ENCODE results near the gene COL13A1. TPM values are rescaled to one million over a fixed set of nuclear protein-coding genes. Genes with fewer than 3 reads are reported as not detected.
A peak's percentile ranks its signal among the peaks of the same experiment; 100 is the strongest.

Gene COL13A1
- total and polyA plus RNA-seq, 2 experiments from 2014 or later, result 57.2 to 150 TPM

DNA sequence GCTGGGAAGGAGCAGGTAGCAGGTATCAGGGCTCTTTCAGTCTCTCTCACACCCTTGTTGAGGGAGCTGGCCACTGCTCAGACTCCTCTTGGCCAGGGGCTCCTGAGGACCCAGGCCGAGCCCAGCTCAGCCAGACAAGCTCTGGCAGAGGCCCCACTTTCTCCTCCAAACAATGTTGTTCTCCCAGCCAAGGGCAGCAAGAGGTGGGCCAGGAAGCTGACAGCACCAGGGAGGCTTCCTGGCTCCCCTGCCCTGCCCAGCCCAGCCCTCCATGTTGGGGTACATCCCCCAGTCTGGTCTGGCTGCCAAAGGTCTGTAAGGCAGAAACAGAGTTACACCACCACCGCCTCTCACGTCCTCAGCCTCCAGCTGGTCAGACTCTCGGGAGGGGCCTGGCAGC is 33.9 kb upstream of the COL13A1 start:
- Histone ChIP-seq H3K4me3 (no peak overlapping the region), H3K9me3 (ENCODE audit: low read depth) (no peaks in the 10 kb centered on the region), H3K27ac (no peak overlapping the region), H3K4me1 (ENCODE audit: low read depth) (no peaks in the 10 kb centered on the region), H3K27me3 (no peaks in the 10 kb centered on the region), H3K36me3 (no peaks in the 10 kb centered on the region)
- no peak for DNase-seq (ENCODE audit: low read depth in 1 of 2, low spot score in 1 of 2)
- TF ChIP-seq, protein P1, sequence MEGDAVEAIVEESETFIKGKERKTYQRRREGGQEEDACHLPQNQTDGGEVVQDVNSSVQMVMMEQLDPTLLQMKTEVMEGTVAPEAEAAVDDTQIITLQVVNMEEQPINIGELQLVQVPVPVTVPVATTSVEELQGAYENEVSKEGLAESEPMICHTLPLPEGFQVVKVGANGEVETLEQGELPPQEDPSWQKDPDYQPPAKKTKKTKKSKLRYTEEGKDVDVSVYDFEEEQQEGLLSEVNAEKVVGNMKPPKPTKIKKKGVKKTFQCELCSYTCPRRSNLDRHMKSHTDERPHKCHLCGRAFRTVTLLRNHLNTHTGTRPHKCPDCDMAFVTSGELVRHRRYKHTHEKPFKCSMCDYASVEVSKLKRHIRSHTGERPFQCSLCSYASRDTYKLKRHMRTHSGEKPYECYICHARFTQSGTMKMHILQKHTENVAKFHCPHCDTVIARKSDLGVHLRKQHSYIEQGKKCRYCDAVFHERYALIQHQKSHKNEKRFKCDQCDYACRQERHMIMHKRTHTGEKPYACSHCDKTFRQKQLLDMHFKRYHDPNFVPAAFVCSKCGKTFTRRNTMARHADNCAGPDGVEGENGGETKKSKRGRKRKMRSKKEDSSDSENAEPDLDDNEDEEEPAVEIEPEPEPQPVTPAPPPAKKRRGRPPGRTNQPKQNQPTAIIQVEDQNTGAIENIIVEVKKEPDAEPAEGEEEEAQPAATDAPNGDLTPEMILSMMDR (IDR thresholded peaks at IDR 0.05; ENCODE audit: low read depth, low read length), result no peak

DNA sequence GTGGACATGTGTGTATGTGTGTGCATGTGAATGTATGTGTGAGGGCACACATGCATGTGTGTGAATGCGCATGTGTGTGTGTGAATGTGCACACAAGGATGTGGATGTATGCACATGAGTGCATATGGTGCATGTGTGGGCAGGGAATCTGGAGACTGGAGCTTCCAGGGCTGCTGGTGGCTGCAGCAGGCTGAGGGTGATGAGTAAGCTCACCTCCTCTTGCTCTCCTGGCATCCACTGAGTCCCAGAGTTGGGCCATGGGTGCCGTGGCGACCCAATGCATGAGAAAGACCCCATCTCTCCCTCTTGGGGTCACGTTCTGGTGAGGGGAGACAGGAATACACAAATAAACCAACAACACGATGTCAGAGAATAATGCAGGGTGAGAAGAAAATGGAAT is 33.3 kb upstream of the COL13A1 start:
- H3K4me3 ChIP-seq, result no peak overlapping the region
- no peaks in the 10 kb centered on the region for H3K9me3 ChIP-seq (ENCODE audit: low read depth)
- no peaks in the 10 kb centered on the region for H3K27me3 ChIP-seq
- no peak for DNase-seq (ENCODE audit: low read depth in 1 of 2, low spot score in 1 of 2)
- TF ChIP-seq, protein P1 (IDR thresholded peaks at IDR 0.05; ENCODE audit: low read depth, low read length), result no peak
- no peaks in the 10 kb centered on the region for H3K4me1 ChIP-seq (ENCODE audit: low read depth)
- H3K36me3 ChIP-seq, result no peaks in the 10 kb centered on the region
- no peak overlapping the region for H3K27ac ChIP-seq

DNA sequence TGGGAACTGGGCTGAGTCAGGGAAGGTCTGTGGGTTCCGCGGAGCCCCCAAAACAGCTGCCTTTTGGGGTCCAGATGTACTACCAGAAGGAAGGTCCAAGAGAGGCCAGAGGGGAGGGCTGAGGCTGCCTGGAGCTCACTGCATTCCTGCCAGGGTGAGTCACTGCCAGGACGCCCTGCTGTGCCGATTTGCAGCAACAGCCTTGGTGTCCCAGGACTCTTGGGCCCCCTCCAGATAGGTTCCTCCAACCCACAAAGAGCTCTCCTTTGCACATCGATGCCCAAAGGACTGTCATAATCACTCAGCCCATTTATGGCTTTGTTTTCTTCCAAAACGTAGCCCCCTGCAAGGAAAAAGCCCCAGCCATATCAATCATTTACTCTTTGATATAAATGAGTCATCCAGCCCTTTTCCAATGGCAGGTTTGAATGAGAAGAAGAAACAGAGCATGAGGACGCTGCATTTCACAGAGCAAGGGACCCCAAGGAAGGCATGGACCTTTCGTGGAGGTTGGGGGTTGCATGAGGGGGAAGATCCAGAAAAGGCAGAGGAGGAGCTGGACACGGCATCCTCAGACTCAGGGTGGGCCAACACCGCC is 32.2 kb upstream of the COL13A1 start:
- no peaks in the 10 kb centered on the region for H3K27me3 ChIP-seq
- no peak overlapping the region for H3K4me3 ChIP-seq
- no peaks in the 10 kb centered on the region for H3K9me3 ChIP-seq (ENCODE audit: low read depth)
- H3K4me1 ChIP-seq (ENCODE audit: low read depth), result no peaks in the 10 kb centered on the region
- no peaks in the 10 kb centered on the region for H3K36me3 ChIP-seq
- TF ChIP-seq, protein P1 (IDR thresholded peaks at IDR 0.05; ENCODE audit: low read depth, low read length), result no peak
- H3K27ac ChIP-seq, result no peak overlapping the region
- DNase-seq (ENCODE audit: low read depth in 1 of 2, low spot score in 1 of 2), result peak in 1 of 2 donors; percentile 81

DNA sequence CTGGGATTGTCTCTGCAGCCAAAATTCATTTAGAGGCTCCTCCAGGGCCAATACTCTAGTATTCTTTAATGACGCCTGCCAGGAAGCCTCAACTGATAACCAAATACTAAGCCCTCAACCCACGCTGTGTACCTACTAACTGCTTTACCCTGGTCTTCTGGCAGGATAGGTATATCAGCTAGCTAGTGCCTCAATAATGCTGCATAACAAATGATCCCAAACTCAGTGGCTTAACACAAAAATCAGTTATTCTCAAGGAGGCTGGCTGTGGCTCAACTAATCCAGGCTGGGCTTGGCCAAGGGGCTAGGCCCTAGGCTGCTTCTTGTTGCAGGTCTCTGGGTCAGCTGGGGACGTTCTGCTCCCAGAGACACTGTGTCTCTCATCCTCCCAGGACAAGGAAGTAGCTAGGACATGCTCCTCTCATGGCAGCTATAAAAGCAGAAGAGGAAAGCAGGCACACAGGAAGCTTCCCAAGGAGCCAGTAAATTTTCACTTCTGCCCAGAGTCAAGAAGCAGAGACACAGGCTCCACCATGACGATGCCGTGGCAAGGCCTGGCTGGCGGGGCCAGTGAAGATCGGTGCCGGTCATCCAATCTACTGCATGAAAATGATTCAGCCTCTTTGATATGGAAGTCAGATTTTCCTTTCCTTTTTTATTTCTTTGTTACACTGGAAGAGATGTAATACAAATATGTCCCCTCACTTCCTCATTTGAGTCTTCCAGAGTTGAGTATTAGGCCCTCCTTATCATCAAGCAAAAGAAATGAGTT is 28.6 kb upstream of the COL13A1 start:
- TF ChIP-seq, protein P1 (IDR thresholded peaks at IDR 0.05; ENCODE audit: low read depth, low read length), result no peak
- no peaks in the 10 kb centered on the region for H3K4me1 ChIP-seq (ENCODE audit: low read depth)
- H3K27ac ChIP-seq, result no peak overlapping the region

GRCh38 chr10:69774596-69774995 is 27.1 kb upstream of the COL13A1 start:
- no peaks in the 10 kb centered on the region for H3K27me3 ChIP-seq
- no peaks in the 10 kb centered on the region for H3K9me3 ChIP-seq (ENCODE audit: low read depth)
- no peak overlapping the region for H3K27ac ChIP-seq
- H3K36me3 ChIP-seq, result no peaks in the 10 kb centered on the region
- TF ChIP-seq, protein P1 (IDR thresholded peaks at IDR 0.05; ENCODE audit: low read depth, low read length), result no peak
- H3K4me3 ChIP-seq, result no peak overlapping the region
- no peak for DNase-seq (ENCODE audit: low read depth in 1 of 2, low spot score in 1 of 2)
- no peaks in the 10 kb centered on the region for H3K4me1 ChIP-seq (ENCODE audit: low read depth)

More for the DNA sequence above, 28.6 kb upstream of the COL13A1 start:
- Histone ChIP-seq H3K27me3 (no peaks in the 10 kb centered on the region), H3K9me3 (ENCODE audit: low read depth) (no peaks in the 10 kb centered on the region), H3K36me3 (no peaks in the 10 kb centered on the region), H3K4me3 (no peak overlapping the region)
- DNase-seq (ENCODE audit: low read depth in 1 of 2, low spot score in 1 of 2), result no peak
